Mucosa of descending colon (tissue), 3 donors: Measurements from ENCODE around the gene ODAD4. TPM values are rescaled to one million over a fixed set of nuclear protein-coding genes. Genes with fewer than 3 reads are reported as not detected.

Source experiments
- ATAC-seq: fragments of 200-7000 bp; cut with Tn5 transposase; one replicate; pipeline ENCODE4 v1.9.1; 2020; ENCODE audit warnings: mild to moderate bottlenecking, moderate library complexity
- DNase-seq, 3 donors: peaks; one replicate each; pipeline ENCODE4 v3.0.0-alpha.2; 2020
- H3K36me3 ChIP-seq: fragments of 200-600 bp; one replicate; pipeline ENCODE4 v1.8.0; 2021; ENCODE audit warnings: low read depth, mild to moderate bottlenecking
- H3K4me1 ChIP-seq: fragments of 200-600 bp; one replicate; pipeline ENCODE4 v1.8.0; 2021; ENCODE audit warnings: low read depth, mild to moderate bottlenecking
- H3K4me3 ChIP-seq: fragments of 200-600 bp; one replicate; pipeline ENCODE4 v1.8.0; 2021; ENCODE audit warnings: mild to moderate bottlenecking
- H3K9me3 ChIP-seq: fragments of 200-600 bp; one replicate; pipeline ENCODE4 v1.8.0; 2021; ENCODE audit warnings: mild to moderate bottlenecking
- CTCF ChIP-seq: fragments of 200-600 bp; IDR thresholded peaks from one replicate; pipeline ENCODE4 v1.8.0; 2022; ENCODE audit warnings: antibody characterized with exemption, mild to moderate bottlenecking
- intact Hi-C, 2 donors: fragments of 100-400 bp; cut with DNase I in 1 of 2; cut with micrococcal nuclease in 1 of 2; formaldehyde crosslinking; loops; one replicate each; pipeline versions ENCODE4 v1.11.0 to v1.11.1; 2022; cut with DNase I, micrococcal nuclease
- total RNA-seq, 3 donors: library from RNA; stranded (reverse); fragmentation: NEBNext Ultra II Directional in 2 of 3; extraction: Animal tissue kit (Norgen Biotek cat#: 25700) in 2 of 3; gene quantifications; one replicate each; pipeline versions ENCODE4 v1.2.1 to v1.2.4, GENCODE V29; 2021 to 2023
- donor health status: DM: no; HTN: no; CAD: no; lungs with moderate emphysema.
- donor health status: DM: no; HTN: no; CAD: no.
- donor health status: DM: no; HTN: yes; CAD: no.

ODAD4 gene
- total RNA-seq, 3 donors from 2014 or later = 0.34 to 2.1 TPM; not detected in 1

- ATAC-seq = no peak
- TF ChIP-seq CTCF = no peak
- intact Hi-C loops = no loop called here
Measured at GRCh38 chr17:41956522-41956921, 26.1 kb downstream of the ODAD4 start.

GRCh38 chr17:41957031-41957868, 26.8 kb downstream of the ODAD4 start:
- ATAC-seq (peak; percentile 72), DNase-seq (no peak)
- no peak for TF ChIP-seq CTCF
- no peaks in the 10 kb centered on the region for H3K9me3 ChIP-seq
- intact Hi-C loops = no loop called here
- no peaks in the 10 kb centered on the region for H3K36me3 ChIP-seq
- H3K4me3 ChIP-seq = no peak overlapping the region
- H3K4me1 ChIP-seq = peaks cover 2% of the 10 kb centered on the region

More at GRCh38 chr17:41956522-41956921, 26.1 kb downstream of the ODAD4 start:
- Histone ChIP-seq H3K9me3 (no peaks in the 10 kb centered on the region), H3K4me3 (no peak overlapping the region), H3K4me1 (peaks cover 2% of the 10 kb centered on the region), H3K36me3 (no peaks in the 10 kb centered on the region)
- no peak for DNase-seq

- H3K9me3 ChIP-seq = no peaks in the 10 kb centered on the region
- H3K4me3 ChIP-seq = no peak overlapping the region
- H3K4me1 ChIP-seq = peaks cover 2% of the 10 kb centered on the region
- DNase-seq (no peak), ATAC-seq (peak; percentile 62)
- intact Hi-C loops = no loop called here
- TF ChIP-seq CTCF = no peak
- no peaks in the 10 kb centered on the region for H3K36me3 ChIP-seq
Measured at GRCh38 chr17:41957869-41958439, 27.5 kb downstream of the ODAD4 start.

- Histone ChIP-seq H3K4me3 (no peak overlapping the region), H3K36me3 (no peaks in the 10 kb centered on the region), H3K4me1 (peaks cover 2% of the 10 kb centered on the region), H3K9me3 (no peaks in the 10 kb centered on the region)
- intact Hi-C loops = no loop called here
- no peak for ATAC-seq
- DNase-seq = no peak
- TF ChIP-seq CTCF = no peak
Measured at GRCh38 chr17:41959030-41959335, 28.6 kb downstream of the ODAD4 start.

GRCh38 chr17:41959336-41960095, 29.1 kb downstream of the ODAD4 start:
- no peaks in the 10 kb centered on the region for H3K9me3 ChIP-seq
- intact Hi-C loops = loop anchor here in 1 of 2 donors (10.0 kb wide), 1 partner anchor 155 kb away; the partner anchor contains the start of gene DHX58
- peaks cover 2% of the 10 kb centered on the region for H3K4me1 ChIP-seq
- ATAC-seq (no peak), DNase-seq (no peak)
- H3K4me3 ChIP-seq = no peak overlapping the region
- H3K36me3 ChIP-seq = no peaks in the 10 kb centered on the region
- no peak for TF ChIP-seq CTCF
